Epithelial cell of esophagus (primary cell): ENCODE results near the gene RNLS.

Experiments used
- DNase-seq: peaks from one replicate; pipeline ENCODE4 v3.0.0; 2010; ENCODE audit warnings: low read depth
- H3K4me3 ChIP-seq: 2 replicates; pipeline ENCODE4 v1.5.1; 2011; ENCODE audit warnings: mild to moderate bottlenecking, low read length, control low read depth
- TF ChIP-seq, protein P1 (sequence below): IDR thresholded peaks from 2 replicates; pipeline ENCODE4 v1.5.1; 2011; ENCODE audit warnings: low read depth, mild to moderate bottlenecking, low read length, control low read depth, inconsistent platforms; ENCODE audit not compliant: insufficient read depth; ENCODE audit errors: missing control alignments

The RNLS gene

DNA sequence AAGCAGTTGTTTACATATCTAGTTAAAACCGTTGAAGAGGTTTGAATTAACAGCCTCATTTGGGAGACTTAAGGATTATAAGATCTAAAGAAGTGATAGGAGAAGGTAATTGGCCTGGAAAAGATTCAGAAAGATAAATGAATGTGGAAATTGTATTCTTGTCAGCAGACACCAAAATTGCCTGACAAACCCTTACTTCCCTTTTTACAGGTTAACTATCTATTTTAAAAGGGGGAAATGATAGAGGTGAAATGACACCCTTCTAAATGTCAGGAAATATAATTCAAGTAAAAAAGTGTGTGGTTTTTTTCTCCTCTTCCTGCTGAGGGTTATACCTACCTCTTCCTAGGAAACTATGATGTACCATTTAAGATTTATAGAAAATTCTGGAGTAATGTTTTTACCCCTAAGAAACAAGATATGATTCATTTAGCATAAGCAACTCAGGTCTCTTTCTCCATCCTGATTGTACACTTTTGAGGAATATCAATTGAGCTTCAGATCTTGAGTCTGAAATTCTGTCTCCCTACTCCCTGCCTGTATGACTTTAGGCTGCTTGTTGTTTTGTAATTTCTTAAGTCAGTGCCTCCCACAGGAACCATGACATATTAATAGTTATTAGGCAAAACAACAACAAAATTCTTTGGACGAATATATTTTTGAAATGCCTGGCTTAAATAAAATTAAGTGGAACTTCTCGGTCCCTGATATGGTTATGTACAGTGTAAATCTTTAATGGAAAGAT lies 250.4 kb downstream of the RNLS start:
- no peak for DNase-seq
- no peak overlapping the region for H3K4me3 ChIP-seq
- TF ChIP-seq, protein P1, sequence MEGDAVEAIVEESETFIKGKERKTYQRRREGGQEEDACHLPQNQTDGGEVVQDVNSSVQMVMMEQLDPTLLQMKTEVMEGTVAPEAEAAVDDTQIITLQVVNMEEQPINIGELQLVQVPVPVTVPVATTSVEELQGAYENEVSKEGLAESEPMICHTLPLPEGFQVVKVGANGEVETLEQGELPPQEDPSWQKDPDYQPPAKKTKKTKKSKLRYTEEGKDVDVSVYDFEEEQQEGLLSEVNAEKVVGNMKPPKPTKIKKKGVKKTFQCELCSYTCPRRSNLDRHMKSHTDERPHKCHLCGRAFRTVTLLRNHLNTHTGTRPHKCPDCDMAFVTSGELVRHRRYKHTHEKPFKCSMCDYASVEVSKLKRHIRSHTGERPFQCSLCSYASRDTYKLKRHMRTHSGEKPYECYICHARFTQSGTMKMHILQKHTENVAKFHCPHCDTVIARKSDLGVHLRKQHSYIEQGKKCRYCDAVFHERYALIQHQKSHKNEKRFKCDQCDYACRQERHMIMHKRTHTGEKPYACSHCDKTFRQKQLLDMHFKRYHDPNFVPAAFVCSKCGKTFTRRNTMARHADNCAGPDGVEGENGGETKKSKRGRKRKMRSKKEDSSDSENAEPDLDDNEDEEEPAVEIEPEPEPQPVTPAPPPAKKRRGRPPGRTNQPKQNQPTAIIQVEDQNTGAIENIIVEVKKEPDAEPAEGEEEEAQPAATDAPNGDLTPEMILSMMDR = no peak

DNA sequence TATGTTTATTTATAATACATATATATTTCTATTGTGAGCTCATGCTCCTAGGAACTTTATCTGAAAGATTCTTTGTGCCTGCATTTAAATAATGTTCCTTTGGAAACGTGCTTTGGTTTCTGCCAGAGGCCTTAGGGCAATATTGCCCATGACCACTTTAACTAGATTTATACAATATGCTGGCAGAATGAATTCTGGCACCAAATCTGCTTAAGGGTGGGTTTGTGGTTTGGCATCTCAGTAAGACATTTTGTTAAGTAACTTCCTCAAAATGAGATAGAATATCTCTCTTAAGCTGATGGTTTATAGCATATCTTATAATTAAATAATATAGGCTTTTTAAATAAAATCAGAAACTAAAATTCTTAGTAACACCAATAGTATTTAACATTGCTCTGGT lies 252.9 kb downstream of the RNLS start:
- TF ChIP-seq, protein P1 = no peak
- H3K4me3 ChIP-seq = no peak overlapping the region
- DNase-seq = no peak

DNA sequence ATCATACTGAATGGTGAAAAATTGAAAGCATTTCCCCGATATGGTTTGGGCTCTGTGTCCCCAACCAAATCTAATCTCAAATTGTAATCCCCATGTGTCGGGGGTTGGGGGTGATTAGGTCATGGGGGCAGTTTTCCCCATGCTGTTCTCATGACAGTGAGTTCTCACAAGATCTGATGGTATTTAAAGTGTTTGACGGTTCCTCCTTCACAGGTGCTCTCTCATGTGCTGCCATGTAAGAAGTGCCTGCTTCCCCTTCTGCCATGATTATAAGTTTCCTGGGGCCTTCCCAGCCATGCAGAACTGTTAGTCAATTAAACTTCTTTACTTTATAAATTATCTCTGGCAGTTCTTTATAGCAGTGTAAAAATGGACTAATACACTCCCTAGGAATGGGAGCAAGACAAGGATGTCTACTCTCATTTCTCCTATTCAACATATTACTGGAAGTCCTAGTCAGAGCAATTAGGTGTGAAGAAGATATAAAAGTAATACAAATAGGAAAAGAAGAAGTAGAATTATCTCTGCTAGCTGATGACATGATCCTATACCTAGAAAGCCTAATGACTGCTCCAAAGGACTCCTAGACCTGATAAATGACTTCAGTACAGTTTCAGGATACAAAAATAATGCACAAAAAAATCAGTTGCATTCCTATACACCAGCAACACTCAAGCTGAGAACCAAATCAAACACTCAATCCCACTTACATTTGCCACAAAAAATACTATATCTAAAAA lies 260.6 kb downstream of the RNLS start:
- no peak overlapping the region for H3K4me3 ChIP-seq
- DNase-seq = no peak
- TF ChIP-seq, protein P1 = no peak

DNA sequence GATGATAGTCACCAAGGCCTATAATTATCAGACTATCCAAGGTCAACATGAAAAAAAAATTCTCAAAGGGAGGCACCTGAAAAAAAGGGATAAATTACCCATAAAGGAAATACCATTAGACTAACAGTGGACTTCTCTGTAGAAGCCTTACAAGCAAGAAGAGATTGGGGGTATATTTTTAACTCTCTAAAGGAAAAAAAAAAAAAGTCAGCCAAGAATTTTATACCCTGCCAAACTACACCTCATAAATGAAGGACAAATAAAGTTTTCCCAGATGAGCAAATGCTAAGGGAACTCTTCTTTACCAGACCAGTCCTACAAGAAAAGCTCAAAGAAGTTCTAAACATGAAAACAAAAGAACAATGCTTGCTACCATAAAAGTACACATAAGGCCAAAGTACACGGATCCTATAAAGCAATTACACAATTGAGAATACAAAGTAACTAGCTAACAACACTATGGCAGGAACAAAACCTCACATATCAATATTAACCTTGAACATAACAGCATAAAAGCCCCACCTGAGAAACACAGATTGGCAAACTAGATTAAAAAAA lies 263.1 kb downstream of the RNLS start:
- no peak for DNase-seq
- H3K4me3 ChIP-seq = no peak overlapping the region
- TF ChIP-seq, protein P1 = no peak

DNA sequence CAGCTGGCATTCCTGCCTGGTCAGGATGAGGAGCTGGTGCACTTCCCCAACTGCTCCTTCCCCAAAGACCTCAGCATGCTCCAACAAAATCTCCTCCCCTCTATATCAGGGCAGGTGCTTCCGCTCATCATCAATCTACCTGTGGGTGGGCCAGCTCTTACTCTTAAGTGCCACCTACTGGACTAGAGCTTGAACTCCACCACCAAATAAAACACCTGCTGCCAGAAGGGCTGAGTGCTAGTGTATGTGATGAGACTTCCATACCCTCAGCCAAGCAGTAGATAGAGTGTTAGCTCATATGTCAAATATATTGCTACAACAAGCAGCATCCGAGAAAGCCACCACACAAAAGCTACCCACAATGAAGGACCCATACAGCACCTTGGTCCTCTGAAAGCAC lies 264.3 kb downstream of the RNLS start:
- TF ChIP-seq, protein P1 = peak; percentile 32
- DNase-seq = peak; percentile 23
- no peak overlapping the region for H3K4me3 ChIP-seq

DNA sequence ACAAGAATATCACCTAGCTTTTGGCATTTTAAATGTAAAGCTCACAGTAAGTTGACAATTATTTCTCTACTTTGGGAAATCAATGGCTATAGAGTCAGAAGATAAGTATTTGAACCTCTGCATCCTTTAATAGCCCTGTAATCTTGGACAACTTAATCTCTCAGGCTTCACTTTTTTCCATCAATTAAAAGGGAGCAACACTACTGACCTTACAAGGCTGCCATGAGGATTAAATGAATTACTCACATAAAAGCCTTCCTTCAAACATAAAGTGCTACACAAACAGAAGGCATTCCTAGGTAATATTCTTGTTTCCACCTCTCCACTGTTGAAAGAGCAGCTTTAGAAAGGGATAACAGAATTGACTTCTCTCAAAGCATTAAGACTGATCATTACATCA lies 266.0 kb downstream of the RNLS start:
- H3K4me3 ChIP-seq = no peak overlapping the region
- DNase-seq = no peak
- TF ChIP-seq, protein P1 = no peak
